ENCODE measurements around the gene FNIP1. TPM values are rescaled to one million over a fixed set of nuclear protein-coding genes. Genes with fewer than 3 reads are reported as not detected.

FNIP1 gene
- total and polyA plus RNA-seq, 2 of the 8 experiments (the other 6 are each of a cell fraction or from before 2014, with no cell fraction given): 3.5 to 17.3 TPM

DNA sequence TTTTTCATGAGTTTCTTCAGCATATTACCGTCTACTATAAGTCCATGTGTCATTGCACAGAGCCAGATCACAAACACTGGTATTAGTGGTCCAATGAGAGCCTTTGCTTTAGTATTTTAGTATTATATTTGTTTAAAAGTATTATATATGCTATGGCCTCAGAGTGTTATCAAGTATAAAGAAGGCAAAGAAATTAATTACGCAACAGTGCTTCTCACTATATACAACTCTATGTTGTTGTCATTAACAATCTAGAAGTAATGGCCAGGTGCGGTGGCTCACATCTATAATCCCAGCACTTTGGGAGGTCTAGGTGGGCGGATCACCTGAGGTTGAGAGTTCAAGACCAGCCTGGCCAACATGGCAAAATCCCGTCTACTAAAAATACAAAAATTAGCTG is 114.6 kb downstream of the FNIP1 start:
- no peaks in the 10 kb centered on the region for H3K79me2 ChIP-seq (ENCODE audit: control insufficient read depth in 1 of 2, insufficient read depth in 2 of 2, low read length in 2 of 2)
- no peak overlapping the region for H4K91ac ChIP-seq (replicated peaks; ENCODE audit: insufficient read length, low read length)
- no peak overlapping the region for H3K9ac ChIP-seq (replicated peaks in 1 of 4; ENCODE audit: extremely low read depth in 1 of 4, low read depth in 3 of 4, low read length in 3 of 4)
- H2AFZ ChIP-seq (ENCODE audit: low read length): no peak overlapping the region
- H2BK15ac ChIP-seq (ENCODE audit: low read length): no peak overlapping the region
- H3K23me2 ChIP-seq (ENCODE audit: low read depth, low read length): no peaks in the 10 kb centered on the region
- no peak overlapping the region for H2BK5ac ChIP-seq (ENCODE audit: low read depth, low read length)
- no peak overlapping the region for H2BK120ac ChIP-seq (replicated peaks; ENCODE audit: low read depth, low read length)
- H4K20me1 ChIP-seq (replicated peaks in 1 of 2; ENCODE audit: control insufficient read depth in 1 of 2, insufficient read depth in 2 of 2, low read length in 2 of 2): no peaks in the 10 kb centered on the region
- no peak overlapping the region for H2BK20ac ChIP-seq (ENCODE audit: low read length)
- ChIA-PET POLR2A (ENCODE audit: partially characterized antibody) (interaction anchor here (0.6 kb wide), 1 partner anchor 18 kb away, joined by 3 read pairs; no protein-coding TSS in a partner anchor), CTCF (ENCODE audit: partially characterized antibody) (no interaction called here)
- no peak overlapping the region for H3K4me2 ChIP-seq (ENCODE audit: insufficient read depth in 1 of 2, low read depth in 2 of 2, low read length in 2 of 2)
- H3K4ac ChIP-seq (replicated peaks; ENCODE audit: insufficient read length, low read depth, low read length): no peak overlapping the region
- H3K14ac ChIP-seq (ENCODE audit: insufficient read length): no peak overlapping the region
- no peak overlapping the region for H4K8ac ChIP-seq (ENCODE audit: extremely low read depth, insufficient read depth, low read length)
- H3K9me3 ChIP-seq (ENCODE audit: insufficient read depth in 2 of 2, low read depth in 1 of 2, low read length in 1 of 2): no peaks in the 10 kb centered on the region
- no peak overlapping the region for H3K4me3 ChIP-seq (ENCODE audit: extremely low read depth in 1 of 4, insufficient read depth in 2 of 4, low read depth in 3 of 4, low read length in 4 of 4)
- no peak overlapping the region for H3K27ac ChIP-seq (ENCODE audit: low read depth, low read length)
- no peak overlapping the region for H3K18ac ChIP-seq (ENCODE audit: extremely low read depth, low read length)
- peaks cover 0 to 11% (median 4%) of the 10 kb centered on the region in 4 experiments; a peak in 4 of 8 replicates for H3K36me3 ChIP-seq (ENCODE audit: control insufficient read depth in 2 of 4, insufficient read depth in 4 of 4, low read length in 3 of 4)
- no peaks in the 10 kb centered on the region for H3K27me3 ChIP-seq (replicated peaks in 1 of 4; ENCODE audit: control insufficient read depth in 3 of 4, extremely low read depth in 1 of 4, insufficient read depth in 3 of 4, low read length in 3 of 4)
- H3K4me1 ChIP-seq (replicated peaks in 1 of 4; ENCODE audit: control insufficient read depth in 3 of 4, insufficient read depth in 4 of 4, low read length in 3 of 4): no peaks in the 10 kb centered on the region
- no peak overlapping the region for H2BK12ac ChIP-seq (ENCODE audit: low read depth, low read length)
- no peak overlapping the region for H4K5ac ChIP-seq (ENCODE audit: insufficient read length, low read depth, low read length)
- H3K79me1 ChIP-seq (ENCODE audit: low read depth, low read length): no peaks in the 10 kb centered on the region
- no peak overlapping the region for H3K23ac ChIP-seq (ENCODE audit: insufficient read length)
- H3K56ac ChIP-seq (replicated peaks; ENCODE audit: insufficient read length, low read depth, low read length): no peak overlapping the region
- 92% methylated on average over 5 of the region's 5 CpGs; no CpG with 5 or more reads in 1 of the 2 experiments for WGBS, 2 experiments (ENCODE audit: extremely low coverage in 1 of 2, insufficient coverage in 1 of 2, insufficient read length in 1 of 2, insufficient replicate concordance in 2 of 2, low coverage in 1 of 2, low lambda C conversion rate in 2 of 2, missing lambda C conversion rate in 1 of 2)
- TF ChIP-seq TEAD4 (IDR thresholded peaks at IDR 0.05; ENCODE audit: low read depth, low read length) (no peak), CEBPB (IDR thresholded peaks at IDR 0.05; ENCODE audit: low read depth, low read length) (peak; percentile 46; the same call in 1 of the 2 replicates)
- DNase-seq (ENCODE audit: low read depth in 1 of 2, low spot score in 2 of 2) (no peak), FAIRE-seq (no peak)
- no peak overlapping the region for H2AK5ac ChIP-seq (ENCODE audit: low read depth, low read length)
